Testis (tissue), 2 donors: Measurements from ENCODE around the gene NANOS3.

Experiments used
- POLR2A ChIP-seq: fragments of 450-650 bp; IDR thresholded peaks from one replicate; pipeline ENCODE4 v1.6.1; 2017; ENCODE audit warnings: antibody characterized with exemption, mild to moderate bottlenecking, moderate library complexity
- TF ChIP-seq, protein P1 (sequence below), 3 experiments: fragments of 450-650 bp in 2 of 3; fragments of 200-600 bp in 1 of 3; sonication (generic) in 1 of 3; IDR thresholded peaks; one replicate each; pipeline ENCODE4 v1.5.1; 2016 to 2019; ENCODE audit warnings: antibody characterized with exemption in 3 of 3, mild to moderate bottlenecking in 2 of 3, moderate library complexity in 1 of 3

GRCh38 chr19:13877303-13877702 is 369 bp downstream of the NANOS3 start:
- TF ChIP-seq, protein P1, sequence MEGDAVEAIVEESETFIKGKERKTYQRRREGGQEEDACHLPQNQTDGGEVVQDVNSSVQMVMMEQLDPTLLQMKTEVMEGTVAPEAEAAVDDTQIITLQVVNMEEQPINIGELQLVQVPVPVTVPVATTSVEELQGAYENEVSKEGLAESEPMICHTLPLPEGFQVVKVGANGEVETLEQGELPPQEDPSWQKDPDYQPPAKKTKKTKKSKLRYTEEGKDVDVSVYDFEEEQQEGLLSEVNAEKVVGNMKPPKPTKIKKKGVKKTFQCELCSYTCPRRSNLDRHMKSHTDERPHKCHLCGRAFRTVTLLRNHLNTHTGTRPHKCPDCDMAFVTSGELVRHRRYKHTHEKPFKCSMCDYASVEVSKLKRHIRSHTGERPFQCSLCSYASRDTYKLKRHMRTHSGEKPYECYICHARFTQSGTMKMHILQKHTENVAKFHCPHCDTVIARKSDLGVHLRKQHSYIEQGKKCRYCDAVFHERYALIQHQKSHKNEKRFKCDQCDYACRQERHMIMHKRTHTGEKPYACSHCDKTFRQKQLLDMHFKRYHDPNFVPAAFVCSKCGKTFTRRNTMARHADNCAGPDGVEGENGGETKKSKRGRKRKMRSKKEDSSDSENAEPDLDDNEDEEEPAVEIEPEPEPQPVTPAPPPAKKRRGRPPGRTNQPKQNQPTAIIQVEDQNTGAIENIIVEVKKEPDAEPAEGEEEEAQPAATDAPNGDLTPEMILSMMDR (IDR thresholded peaks at IDR 0.05): no peak
- TF ChIP-seq POLR2A: no peak
